HEK293 (cell line): Measurements from ENCODE around the gene SPTBN1.
"Not testable (repeated sequence)": the region's sequence is repeated elsewhere in the genome, so short reads cannot be mapped to it uniquely, and the experiment has no call there.

ENCODE experiments used
- CTCF ChIA-PET: fragments of 350-600 bp; formaldehyde crosslinking; extraction: SDS; loops from one replicate; lab custom pipeline; 2021; ENCODE audit warnings: antibody characterized with exemption; lab: Yijun Ruan, JAX
- POLR2A ChIA-PET: fragments of 300-600 bp; formaldehyde crosslinking; extraction: SDS; loops from one replicate; lab custom pipeline; 2020; ENCODE audit warnings: antibody characterized with exemption, inconsistent platforms; lab: Yijun Ruan, JAX
- H3K27ac ChIP-seq: fragments of 200-500 bp; sonication (Bioruptor generic); 2 replicates; pipeline ENCODE4 v1.5.1; 2014; ENCODE audit warnings: low read depth, low read length, control low read depth, inconsistent platforms; ENCODE audit errors: extremely low read depth
- H3K36me3 ChIP-seq, 2 experiments: fragments of 200-500 bp in 1 of 2; sonication (Bioruptor generic) in 1 of 2; 1 replicate in 1 of 2; 2 replicates in 1 of 2; pipeline ENCODE4 v1.5.1; 2014 to 2017; ENCODE audit warnings: inconsistent platforms in 2 of 2, low read length in 2 of 2; ENCODE audit not compliant: control insufficient read depth in 2 of 2, insufficient read depth in 1 of 2
- H3K4me1 ChIP-seq: fragments of 200-500 bp; sonication (Bioruptor generic); 2 replicates; pipeline ENCODE4 v1.5.1; 2014; ENCODE audit warnings: mild to moderate bottlenecking, low read length, inconsistent platforms; ENCODE audit not compliant: control insufficient read depth, insufficient read depth
- H3K4me3 ChIP-seq: 2 replicates; pipeline ENCODE4 v1.5.1; 2011; ENCODE audit warnings: low read depth, mild to moderate bottlenecking, control low read depth, low read length, moderate library complexity
- H3K9me3 ChIP-seq: fragments of 200-500 bp; sonication (Bioruptor generic); 2 replicates; pipeline ENCODE4 v1.5.1; 2014; ENCODE audit warnings: low read depth, low read length, inconsistent platforms; ENCODE audit not compliant: control insufficient read depth, insufficient read depth
- BCL11B ChIP-seq: fragments of 450-650 bp; formaldehyde crosslinking; IDR thresholded peaks from 2 replicates; pipeline ENCODE4 v1.5.1; 2016; ENCODE audit warnings: low read depth, missing biosample characterization, missing genetic modification characterization
- GLI4 ChIP-seq: fragments of 450-650 bp; formaldehyde crosslinking; IDR thresholded peaks from 2 replicates; pipeline ENCODE4 v1.5.1; 2016; ENCODE audit warnings: missing biosample characterization, missing genetic modification characterization
- IKZF3 ChIP-seq: fragments of 450-650 bp; IDR thresholded peaks from 2 replicates; pipeline ENCODE4 v1.5.0; 2018; ENCODE audit warnings: missing biosample characterization, mild to moderate bottlenecking, missing genetic modification characterization, moderate library complexity
- SP2 ChIP-seq: fragments of 450-650 bp; formaldehyde crosslinking; IDR thresholded peaks from 2 replicates; pipeline ENCODE4 v1.5.1; 2016; ENCODE audit warnings: missing biosample characterization, missing genetic modification characterization
- ZBTB17 ChIP-seq: fragments of 450-650 bp; formaldehyde crosslinking; IDR thresholded peaks from 2 replicates; pipeline ENCODE4 v1.5.1; 2016; ENCODE audit warnings: missing biosample characterization, missing genetic modification characterization
- ZBTB20 ChIP-seq: fragments of 450-650 bp; formaldehyde crosslinking; IDR thresholded peaks from 2 replicates; pipeline ENCODE4 v1.5.1; 2016; ENCODE audit warnings: missing biosample characterization, missing genetic modification characterization
- ZFHX2 ChIP-seq: fragments of 450-650 bp; formaldehyde crosslinking; conservative IDR thresholded peaks from 2 replicates; pipeline ENCODE4 v1.5.1; 2016; ENCODE audit warnings: missing biosample characterization, missing genetic modification characterization
- ZNF174 ChIP-seq: fragments of 450-650 bp; formaldehyde crosslinking; IDR thresholded peaks from 2 replicates; pipeline ENCODE4 v1.5.0; 2017; ENCODE audit warnings: missing biosample characterization, mild to moderate bottlenecking, missing genetic modification characterization
- ZNF211 ChIP-seq: fragments of 450-650 bp; formaldehyde crosslinking; IDR thresholded peaks from 2 replicates; pipeline ENCODE4 v1.5.1; 2016; ENCODE audit warnings: low read depth, missing biosample characterization, missing genetic modification characterization
- ZNF335 ChIP-seq: fragments of 450-650 bp; formaldehyde crosslinking; conservative IDR thresholded peaks from 2 replicates; pipeline ENCODE4 v1.5.1; 2016; ENCODE audit warnings: missing biosample characterization, missing genetic modification characterization
- ZNF394 ChIP-seq: fragments of 450-650 bp; formaldehyde crosslinking; IDR thresholded peaks from 2 replicates; pipeline ENCODE4 v1.5.1; 2016; ENCODE audit warnings: missing biosample characterization, missing genetic modification characterization, mild to moderate bottlenecking, moderate library complexity, borderline replicate concordance
- ZNF404 ChIP-seq: fragments of 450-650 bp; formaldehyde crosslinking; IDR thresholded peaks from 2 replicates; pipeline ENCODE4 v1.5.1; 2017; ENCODE audit warnings: missing biosample characterization, missing genetic modification characterization
- ZNF426 ChIP-seq: fragments of 450-650 bp; formaldehyde crosslinking; IDR thresholded peaks from 2 replicates; pipeline ENCODE4 v1.5.1; 2017; ENCODE audit warnings: missing biosample characterization, missing genetic modification characterization, mild to moderate bottlenecking, inconsistent platforms, moderate library complexity
- ZNF510 ChIP-seq: fragments of 450-650 bp; formaldehyde crosslinking; IDR thresholded peaks from 2 replicates; pipeline ENCODE4 v1.5.1; 2018; ENCODE audit warnings: mild to moderate bottlenecking, missing genetic modification characterization, missing biosample characterization; ENCODE audit not compliant: insufficient replicate concordance
- ZNF548 ChIP-seq: fragments of 450-650 bp; formaldehyde crosslinking; IDR thresholded peaks from 2 replicates; pipeline ENCODE4 v1.5.1; 2016; ENCODE audit warnings: missing biosample characterization, missing genetic modification characterization
- ZNF621 ChIP-seq: fragments of 450-650 bp; formaldehyde crosslinking; IDR thresholded peaks from 2 replicates; pipeline ENCODE4 v1.5.1; 2017; ENCODE audit warnings: missing biosample characterization, missing genetic modification characterization
- ZNF707 ChIP-seq: fragments of 450-650 bp; formaldehyde crosslinking; IDR thresholded peaks from 2 replicates; pipeline ENCODE4 v1.5.1; 2016; ENCODE audit warnings: missing biosample characterization, missing genetic modification characterization
- ZNF785 ChIP-seq: fragments of 450-650 bp; formaldehyde crosslinking; IDR thresholded peaks from 2 replicates; pipeline ENCODE4 v1.5.1; 2016; ENCODE audit warnings: missing biosample characterization, missing genetic modification characterization
- ZSCAN30 ChIP-seq: fragments of 450-650 bp; IDR thresholded peaks from 2 replicates; pipeline ENCODE4 v1.5.1; 2018; ENCODE audit warnings: missing biosample characterization, mild to moderate bottlenecking, missing genetic modification characterization, moderate library complexity
- TF ChIP-seq, protein P1 (sequence below): fragments of 450-650 bp; formaldehyde crosslinking; IDR thresholded peaks from 2 replicates; pipeline ENCODE4 v1.5.1; 2016; ENCODE audit warnings: missing biosample characterization, missing genetic modification characterization
- TF ChIP-seq, protein P2 (sequence below): fragments of 450-650 bp; formaldehyde crosslinking; IDR thresholded peaks from 2 replicates; pipeline ENCODE4 v1.5.1; 2017; ENCODE audit warnings: missing biosample characterization, missing genetic modification characterization

Gene SPTBN1

DNA sequence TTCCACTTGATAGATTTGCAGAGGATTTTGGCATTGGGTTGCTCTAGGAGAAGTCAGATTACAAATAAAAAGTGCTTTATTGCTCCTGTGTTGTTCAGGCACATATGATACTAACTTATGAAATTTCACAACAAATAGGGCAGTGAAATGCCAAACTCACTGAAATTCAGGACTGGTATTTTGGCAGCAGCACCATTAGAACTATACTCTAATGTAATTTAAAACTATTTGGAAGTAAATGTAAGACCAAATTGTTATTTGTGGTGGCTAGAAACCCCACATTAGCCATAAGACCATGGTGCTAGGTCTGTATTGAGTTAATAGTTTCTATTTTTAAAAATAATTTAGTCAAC is 57.2 kb downstream of the SPTBN1 start (continued):
- TF ChIP-seq, protein P1, sequence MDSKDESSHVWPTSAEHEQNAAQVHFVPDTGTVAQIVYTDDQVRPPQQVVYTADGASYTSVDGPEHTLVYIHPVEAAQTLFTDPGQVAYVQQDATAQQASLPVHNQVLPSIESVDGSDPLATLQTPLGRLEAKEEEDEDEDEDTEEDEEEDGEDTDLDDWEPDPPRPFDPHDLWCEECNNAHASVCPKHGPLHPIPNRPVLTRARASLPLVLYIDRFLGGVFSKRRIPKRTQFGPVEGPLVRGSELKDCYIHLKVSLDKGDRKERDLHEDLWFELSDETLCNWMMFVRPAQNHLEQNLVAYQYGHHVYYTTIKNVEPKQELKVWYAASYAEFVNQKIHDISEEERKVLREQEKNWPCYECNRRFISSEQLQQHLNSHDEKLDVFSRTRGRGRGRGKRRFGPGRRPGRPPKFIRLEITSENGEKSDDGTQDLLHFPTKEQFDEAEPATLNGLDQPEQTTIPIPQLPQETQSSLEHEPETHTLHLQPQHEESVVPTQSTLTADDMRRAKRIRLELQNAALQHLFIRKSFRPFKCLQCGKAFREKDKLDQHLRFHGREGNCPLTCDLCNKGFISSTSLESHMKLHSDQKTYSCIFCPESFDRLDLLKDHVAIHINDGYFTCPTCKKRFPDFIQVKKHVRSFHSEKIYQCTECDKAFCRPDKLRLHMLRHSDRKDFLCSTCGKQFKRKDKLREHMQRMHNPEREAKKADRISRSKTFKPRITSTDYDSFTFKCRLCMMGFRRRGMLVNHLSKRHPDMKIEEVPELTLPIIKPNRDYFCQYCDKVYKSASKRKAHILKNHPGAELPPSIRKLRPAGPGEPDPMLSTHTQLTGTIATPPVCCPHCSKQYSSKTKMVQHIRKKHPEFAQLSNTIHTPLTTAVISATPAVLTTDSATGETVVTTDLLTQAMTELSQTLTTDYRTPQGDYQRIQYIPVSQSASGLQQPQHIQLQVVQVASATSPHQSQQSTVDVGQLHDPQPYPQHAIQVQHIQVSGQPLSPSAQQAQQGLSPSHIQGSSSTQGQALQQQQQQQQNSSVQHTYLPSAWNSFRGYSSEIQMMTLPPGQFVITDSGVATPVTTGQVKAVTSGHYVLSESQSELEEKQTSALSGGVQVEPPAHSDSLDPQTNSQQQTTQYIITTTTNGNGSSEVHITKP (tag by site-specific recombination): no peak
- TF ChIP-seq ZNF211 (tag by site-specific recombination): no peak
- TF ChIP-seq ZNF394 (tag by site-specific recombination): no peak
- no peak for TF ChIP-seq GLI4
- no peak for TF ChIP-seq ZBTB17 (tag by site-specific recombination)
- TF ChIP-seq ZNF426 (tag by site-specific recombination): no peak
- TF ChIP-seq ZNF404 (tag by site-specific recombination): no peak
- TF ChIP-seq ZNF335 (tag by site-specific recombination): no peak

DNA sequence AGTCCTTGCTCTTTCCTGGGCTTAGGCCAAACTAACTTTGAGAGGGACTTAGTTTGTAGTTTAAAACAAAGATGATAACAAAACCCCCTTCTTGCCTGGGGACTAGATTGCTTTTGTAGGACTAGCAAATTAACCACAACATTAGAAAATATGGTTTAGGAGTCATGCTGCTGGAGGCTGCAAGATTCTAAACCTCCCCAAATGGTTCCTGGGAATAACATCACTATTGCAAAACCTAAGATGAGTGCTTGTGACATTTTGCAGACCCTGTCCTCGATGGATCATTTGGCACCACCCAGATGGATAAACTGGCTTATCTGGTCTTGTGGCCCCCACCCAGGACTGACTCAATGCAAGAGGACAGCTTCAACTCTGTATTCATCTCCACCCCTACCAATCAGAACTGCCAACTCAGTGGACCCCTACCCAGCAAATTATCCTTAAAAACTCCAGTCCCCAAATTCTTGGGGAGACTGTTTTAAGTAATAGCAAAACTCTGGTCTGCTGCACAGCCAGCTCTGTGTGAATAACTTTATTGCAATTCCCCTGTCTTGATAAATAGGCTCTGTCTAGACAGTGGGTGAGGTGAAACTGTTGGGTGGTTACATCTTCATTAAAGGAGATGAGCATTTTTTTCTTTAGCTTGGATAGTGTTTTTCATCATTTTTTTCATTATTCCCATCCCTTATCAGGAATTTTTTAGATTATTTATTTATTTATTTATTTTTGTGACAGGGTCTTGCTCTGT is 58.9 kb downstream of the SPTBN1 start:
- CTCF ChIA-PET: no interaction called here
- H3K4me1 ChIP-seq: 0 out of 2 replicates have a peak, but pooled peaks cover 3% of the 10 kb centered on the region
- no peak overlapping the region for H3K4me3 ChIP-seq
- POLR2A ChIA-PET: no interaction called here
- H3K9me3 ChIP-seq: no peaks in the 10 kb centered on the region
- TF ChIP-seq IKZF3 (tag by site-specific recombination): no peak
- H3K27ac ChIP-seq: no peak overlapping the region
- no peaks in the 10 kb centered on the region for H3K36me3 ChIP-seq

DNA sequence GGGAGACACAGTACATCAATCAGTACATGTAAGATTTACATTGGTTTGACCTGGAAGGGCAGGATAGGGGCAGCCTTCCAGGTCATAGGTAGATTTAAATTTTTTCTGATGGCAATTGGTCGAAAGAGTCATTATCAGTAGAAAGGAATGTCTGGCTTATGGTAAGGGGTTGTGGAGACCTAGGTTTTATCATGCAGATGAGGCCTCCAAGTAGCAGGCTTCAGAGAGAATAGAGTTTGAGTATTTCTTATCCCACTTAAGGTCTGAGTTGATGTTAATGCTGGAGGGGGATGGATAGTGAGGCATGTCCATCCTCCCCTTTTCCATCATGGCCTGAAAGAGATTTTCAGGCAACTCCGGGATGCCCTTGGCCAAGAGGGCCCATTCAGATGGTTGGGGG is 60.7 kb downstream of the SPTBN1 start:
- no peak overlapping the region for H3K4me3 ChIP-seq
- POLR2A ChIA-PET: no interaction called here
- CTCF ChIA-PET: interaction anchor here (1.0 kb wide), 2 partner anchors 15 to 149 kb away, joined by 4 read pairs; no protein-coding TSS in a partner anchor
- no peaks in the 10 kb centered on the region for H3K9me3 ChIP-seq
- TF ChIP-seq SP2 (tag by site-specific recombination): no peak
- TF ChIP-seq ZFHX2 (tag by site-specific recombination): no peak
- no peak for TF ChIP-seq IKZF3 (tag by site-specific recombination)
- no peak for TF ChIP-seq ZNF548 (tag by site-specific recombination)
- TF ChIP-seq ZSCAN30 (tag by site-specific recombination): no peak
- no peak for TF ChIP-seq ZNF621 (tag by site-specific recombination)
- TF ChIP-seq BCL11B: no peak
- no peak for TF ChIP-seq ZNF174
- TF ChIP-seq ZNF510 (tag by site-specific recombination): no peak
- no peak for TF ChIP-seq ZNF394 (tag by site-specific recombination)
- TF ChIP-seq, protein P2, sequence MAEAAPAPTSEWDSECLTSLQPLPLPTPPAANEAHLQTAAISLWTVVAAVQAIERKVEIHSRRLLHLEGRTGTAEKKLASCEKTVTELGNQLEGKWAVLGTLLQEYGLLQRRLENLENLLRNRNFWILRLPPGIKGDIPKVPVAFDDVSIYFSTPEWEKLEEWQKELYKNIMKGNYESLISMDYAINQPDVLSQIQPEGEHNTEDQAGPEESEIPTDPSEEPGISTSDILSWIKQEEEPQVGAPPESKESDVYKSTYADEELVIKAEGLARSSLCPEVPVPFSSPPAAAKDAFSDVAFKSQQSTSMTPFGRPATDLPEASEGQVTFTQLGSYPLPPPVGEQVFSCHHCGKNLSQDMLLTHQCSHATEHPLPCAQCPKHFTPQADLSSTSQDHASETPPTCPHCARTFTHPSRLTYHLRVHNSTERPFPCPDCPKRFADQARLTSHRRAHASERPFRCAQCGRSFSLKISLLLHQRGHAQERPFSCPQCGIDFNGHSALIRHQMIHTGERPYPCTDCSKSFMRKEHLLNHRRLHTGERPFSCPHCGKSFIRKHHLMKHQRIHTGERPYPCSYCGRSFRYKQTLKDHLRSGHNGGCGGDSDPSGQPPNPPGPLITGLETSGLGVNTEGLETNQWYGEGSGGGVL (tag by site-specific recombination): no peak
- TF ChIP-seq ZBTB20 (tag by site-specific recombination): no peak
- no peak for TF ChIP-seq ZNF785 (tag by site-specific recombination)
- no peak for TF ChIP-seq ZNF707 (tag by site-specific recombination)
- H3K4me1 ChIP-seq: 0 out of 2 replicates have a peak, but pooled peaks cover 3% of the 10 kb centered on the region
- no peaks in the 10 kb centered on the region; a peak in 1 of 3 replicates for H3K36me3 ChIP-seq
- no peak overlapping the region for H3K27ac ChIP-seq

DNA sequence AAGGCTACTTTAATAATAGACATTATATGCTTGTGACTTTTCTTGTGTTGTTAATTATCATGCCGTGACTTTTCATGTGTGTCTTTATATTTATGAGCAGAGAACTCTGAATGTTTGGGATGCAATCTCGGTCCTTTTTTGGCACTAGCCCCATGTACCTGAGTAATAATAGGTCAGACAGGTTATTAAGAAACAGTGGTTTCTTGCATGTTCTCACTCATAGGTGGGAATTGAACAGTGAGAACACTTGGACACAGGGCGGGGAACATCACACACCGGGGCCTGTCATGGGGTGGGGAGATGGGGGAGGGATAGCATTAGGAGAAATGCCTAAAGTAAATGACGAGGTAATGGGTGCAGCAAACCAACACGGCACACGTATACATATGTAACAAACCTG is 61.9 kb downstream of the SPTBN1 start:
- CTCF ChIA-PET, H3K9me3 ChIP-seq, POLR2A ChIA-PET, H3K4me3 ChIP-seq, H3K36me3 ChIP-seq, H3K4me1 ChIP-seq, H3K27ac ChIP-seq: not testable (repeated sequence)
